Measurements from ENCODE around the gene NDE1. TPM values are rescaled to one million over a fixed set of nuclear protein-coding genes. Genes with fewer than 3 reads are reported as not detected.

The NDE1 gene, protein sequence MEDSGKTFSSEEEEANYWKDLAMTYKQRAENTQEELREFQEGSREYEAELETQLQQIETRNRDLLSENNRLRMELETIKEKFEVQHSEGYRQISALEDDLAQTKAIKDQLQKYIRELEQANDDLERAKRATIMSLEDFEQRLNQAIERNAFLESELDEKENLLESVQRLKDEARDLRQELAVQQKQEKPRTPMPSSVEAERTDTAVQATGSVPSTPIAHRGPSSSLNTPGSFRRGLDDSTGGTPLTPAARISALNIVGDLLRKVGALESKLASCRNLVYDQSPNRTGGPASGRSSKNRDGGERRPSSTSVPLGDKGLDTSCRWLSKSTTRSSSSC
- 29.7 to 40.6 TPM (median 35.3 TPM) in 5 replicates for total RNA-seq (2022; extraction: Qiagen RNA extraction)

DNA sequence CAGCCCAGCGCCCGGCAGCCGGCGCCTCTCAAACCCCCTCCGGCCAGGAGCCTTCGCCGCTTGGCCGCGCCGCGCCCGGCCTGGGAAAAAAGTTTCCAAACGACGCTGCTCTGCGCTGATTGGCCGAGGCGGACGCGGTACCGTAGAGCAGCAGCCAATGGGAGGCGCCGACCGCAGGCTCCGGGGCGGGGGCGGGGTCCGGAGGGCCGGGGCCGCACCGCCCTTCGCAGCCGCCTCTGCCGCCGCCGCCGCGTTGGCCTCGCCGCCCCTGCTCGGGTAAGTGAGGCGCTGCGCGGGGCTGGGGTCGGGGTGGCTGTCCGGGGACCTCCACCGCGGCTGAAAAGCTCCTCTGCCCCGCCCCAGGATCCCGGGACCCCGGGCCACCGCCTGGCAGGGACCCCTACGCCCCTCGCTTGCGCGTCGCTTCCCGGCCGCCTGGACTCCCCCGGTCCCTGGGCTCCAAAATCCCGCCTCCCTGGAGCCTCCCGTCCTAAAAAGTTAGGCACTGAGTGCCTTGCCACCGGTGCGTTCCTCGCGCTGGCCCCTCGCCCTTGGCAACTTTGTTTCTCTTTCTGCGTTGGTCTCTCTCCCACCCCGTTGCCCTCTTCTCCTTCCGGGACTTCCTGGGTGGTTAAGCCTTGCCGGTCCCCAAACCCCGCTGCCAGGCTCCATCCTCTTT lies at the start of gene NDE1:
TSS of gene NDE1 (plus strand) at position 227 of the 679 bp plus-strand sequence. CDS start 14,534 bp downstream, outside the sequence.

DNA sequence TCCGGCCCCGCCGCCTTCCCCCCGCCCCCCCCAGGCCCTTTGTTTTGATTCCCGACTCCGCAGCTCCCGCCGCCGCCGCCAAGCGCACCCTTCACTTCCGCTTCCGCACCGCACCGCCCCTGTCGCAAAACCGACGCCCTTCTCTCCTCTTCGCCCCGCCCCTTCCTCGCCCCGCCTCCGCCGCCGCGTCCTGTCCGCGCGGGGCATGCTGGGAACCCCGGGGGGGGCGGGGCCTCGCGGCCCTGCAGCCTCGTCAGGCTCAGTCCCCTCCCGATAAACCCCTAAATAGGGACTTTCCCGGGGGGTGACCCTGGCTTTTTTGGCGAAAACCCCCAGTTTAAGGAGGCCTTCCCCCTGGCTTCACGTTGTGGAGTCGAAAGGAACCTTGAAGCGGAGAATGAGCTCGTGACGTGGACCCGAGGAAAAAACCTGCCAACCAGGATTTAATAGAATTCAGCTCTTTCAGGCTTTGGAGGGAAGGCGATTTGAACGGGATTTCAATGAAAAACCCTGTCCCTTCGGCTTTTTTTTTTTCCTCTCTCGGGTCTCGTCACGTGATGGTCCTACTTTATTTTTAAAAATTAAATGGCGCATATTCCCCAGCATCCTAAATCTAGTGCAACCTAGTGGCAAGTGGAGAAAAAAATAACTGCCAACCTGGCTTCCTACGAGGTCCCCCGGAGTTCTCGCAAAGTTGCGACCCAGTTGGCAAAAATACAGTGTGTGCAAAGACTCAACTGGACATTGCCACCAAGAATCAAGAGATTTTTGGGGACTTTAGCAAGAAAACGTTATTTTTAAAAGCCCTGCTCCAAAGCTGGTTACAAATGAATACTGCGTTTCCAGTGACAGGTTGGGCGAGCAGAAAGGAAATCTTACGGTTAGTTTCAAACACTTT lies 6.7 kb upstream of the NDE1 start, which contains the start of gene MARF1:
TSS of gene MARF1 (minus strand) at position 107 of the 898 bp plus-strand sequence. CDS start 3,921 bp downstream, outside the sequence.

Other genes with a start within 250 kb of the NDE1 start
- 74.9 to 95.1 TPM (median 79.8 TPM) in 5 replicates for gene BMERB1, start 215.7 kb upstream of the NDE1 start, total RNA-seq (2022; extraction: Qiagen RNA extraction)
- 8.6 to 10.2 TPM (median 9.5 TPM) in 5 replicates for gene MARF1, start 7.1 kb upstream of the NDE1 start, total RNA-seq (2022; extraction: Qiagen RNA extraction)
- gene MYH11, start 206.8 kb downstream of the NDE1 start, total RNA-seq (2022; extraction: Qiagen RNA extraction): 0.01 to 0.22 TPM (median 0.02 TPM) in 5 replicates
- 29.8 to 36.1 TPM (median 30.4 TPM) in 5 replicates for gene CEP20, start 238.4 kb downstream of the NDE1 start, total RNA-seq (2022; extraction: Qiagen RNA extraction)

Measured in A549 treated with AZD2906 at 1 μM for 4 hours (cell line).